Measurements from ENCODE around the gene COL9A2.
A peak's percentile ranks its signal among the peaks of the same experiment; 100 is the strongest.

Gene COL9A2

GRCh38 chr1:40299366-40300248 lies 17.5 kb downstream of the COL9A2 start:
- no peak for TF ChIP-seq CTCF (conservative IDR thresholded peaks at IDR 0.05; ENCODE audit: low read depth, low read length)
- peak; percentile 36 for DNase-seq (ENCODE audit: low read depth)
- no peak overlapping the region for H3K4me3 ChIP-seq (ENCODE audit: low read depth, low read length)

- no peak overlapping the region for H3K4me3 ChIP-seq (ENCODE audit: low read depth, low read length)
- TF ChIP-seq CTCF (conservative IDR thresholded peaks at IDR 0.05; ENCODE audit: low read depth, low read length): no peak
- no peak for DNase-seq (ENCODE audit: low read depth)
Measured at GRCh38 chr1:40291293-40291692, 25.8 kb downstream of the COL9A2 start.

DNA sequence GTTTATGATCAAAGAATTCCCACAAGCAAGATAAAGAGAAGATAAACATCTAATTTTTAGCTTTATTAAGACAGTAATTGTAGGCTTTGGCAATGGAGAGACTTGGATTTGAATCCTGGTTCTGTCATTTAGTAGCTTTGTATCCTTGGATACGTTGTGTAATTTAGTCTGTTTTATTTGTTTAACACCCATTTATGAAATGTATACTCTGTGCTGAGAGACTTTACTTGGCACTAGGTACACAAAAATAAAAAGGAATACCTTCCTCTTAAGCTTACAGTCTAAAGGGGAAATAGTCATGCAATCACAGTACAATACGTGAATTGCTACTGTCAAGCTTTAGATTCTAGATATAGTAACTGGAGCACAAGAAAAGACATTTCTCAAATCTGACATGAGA lies 35.2 kb downstream of the COL9A2 start:
- H3K4me3 ChIP-seq (ENCODE audit: low read depth, low read length): no peak overlapping the region
- no peak for TF ChIP-seq CTCF (conservative IDR thresholded peaks at IDR 0.05; ENCODE audit: low read depth, low read length)
- DNase-seq (ENCODE audit: low read depth): no peak

DNA sequence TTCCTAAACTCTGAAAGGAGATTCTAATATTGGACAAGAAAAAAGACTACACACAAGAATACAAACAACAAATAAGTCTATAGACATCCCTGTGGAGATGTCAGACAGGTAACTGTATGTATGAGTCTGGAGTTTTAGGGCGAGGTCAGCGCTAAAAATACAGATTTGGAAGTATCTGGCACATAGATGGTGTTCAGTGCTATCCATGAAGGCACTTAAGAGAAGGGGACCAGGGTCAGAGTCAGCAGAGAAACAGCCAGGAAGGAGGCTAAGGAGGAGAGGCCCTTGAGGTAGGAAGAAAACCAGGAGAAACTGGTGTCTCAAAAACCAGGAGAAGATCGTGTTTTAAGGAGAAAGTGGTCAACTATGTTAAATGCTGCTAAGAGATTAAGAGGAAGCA lies 41.0 kb downstream of the COL9A2 start:
- DNase-seq (ENCODE audit: low read depth): no peak
- no peak for TF ChIP-seq CTCF (conservative IDR thresholded peaks at IDR 0.05; ENCODE audit: low read depth, low read length)
- no peak overlapping the region for H3K4me3 ChIP-seq (ENCODE audit: low read depth, low read length)

DNA sequence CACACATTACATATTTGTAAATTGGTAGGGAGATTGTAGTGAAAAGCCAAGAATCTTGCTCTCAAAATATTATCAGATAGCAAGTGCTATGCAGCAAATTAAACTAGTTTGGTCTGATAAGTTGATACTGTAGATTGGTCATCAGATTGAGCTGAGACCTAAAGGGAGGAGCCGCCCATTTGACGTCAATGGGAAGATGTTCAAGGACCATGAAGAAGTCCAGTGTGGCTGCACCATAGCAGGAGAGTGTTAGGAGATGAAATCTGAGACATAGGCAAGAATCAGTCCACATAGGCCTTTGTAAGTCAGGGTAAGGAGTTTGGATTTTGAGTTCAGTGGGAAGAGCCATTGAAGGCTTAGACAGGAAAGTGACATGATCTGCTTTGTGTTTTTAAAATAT lies 42.8 kb downstream of the COL9A2 start:
- no peak overlapping the region for H3K4me3 ChIP-seq (ENCODE audit: low read depth, low read length)
- no peak for DNase-seq (ENCODE audit: low read depth)
- TF ChIP-seq CTCF (conservative IDR thresholded peaks at IDR 0.05; ENCODE audit: low read depth, low read length): no peak

- H3K4me3 ChIP-seq (ENCODE audit: low read depth, low read length): no peak overlapping the region
- no peak for DNase-seq (ENCODE audit: low read depth)
- TF ChIP-seq CTCF (conservative IDR thresholded peaks at IDR 0.05; ENCODE audit: low read depth, low read length): no peak
Measured at GRCh38 chr1:40273547-40274166, 43.4 kb downstream of the COL9A2 start.
